Ovary (tissue), 3 donors: ENCODE results near the gene TMEM139.

Source experiments
- CTCF ChIP-seq, 3 donors: fragments of 450-650 bp in 2 of 3; fragments of 200-600 bp in 1 of 3; IDR thresholded peaks; one replicate each; pipeline versions ENCODE4 v1.5.1 to v1.8.0; 2016 to 2022; ENCODE audit warnings: antibody characterized with exemption in 3 of 3, mild to moderate bottlenecking in 1 of 3
- EP300 ChIP-seq: sonication (generic); formaldehyde crosslinking; IDR thresholded peaks from one replicate; pipeline ENCODE4 v1.6.1; 2017; ENCODE audit warnings: antibody characterized with exemption
- POLR2A ChIP-seq: fragments of 450-650 bp; IDR thresholded peaks from one replicate; pipeline ENCODE4 v1.6.1; 2017; ENCODE audit warnings: antibody characterized with exemption, mild to moderate bottlenecking, moderate library complexity
- donor health status: DM: no; HTN: no; CAD: no.

- no peak for TF ChIP-seq CTCF (IDR thresholded peaks at IDR 0.05)
- TF ChIP-seq EP300 = no peak
- no peak for TF ChIP-seq POLR2A
These were observed 47.4 kb upstream of the TMEM139 start for GRCh38 chr7:143237366-143237765.
